ENCODE data around the gene MAP3K1.
"Not testable (repeated sequence)": the region's sequence is repeated elsewhere in the genome, so short reads cannot be mapped to it uniquely, and the experiment has no call there.

Gene MAP3K1

DNA sequence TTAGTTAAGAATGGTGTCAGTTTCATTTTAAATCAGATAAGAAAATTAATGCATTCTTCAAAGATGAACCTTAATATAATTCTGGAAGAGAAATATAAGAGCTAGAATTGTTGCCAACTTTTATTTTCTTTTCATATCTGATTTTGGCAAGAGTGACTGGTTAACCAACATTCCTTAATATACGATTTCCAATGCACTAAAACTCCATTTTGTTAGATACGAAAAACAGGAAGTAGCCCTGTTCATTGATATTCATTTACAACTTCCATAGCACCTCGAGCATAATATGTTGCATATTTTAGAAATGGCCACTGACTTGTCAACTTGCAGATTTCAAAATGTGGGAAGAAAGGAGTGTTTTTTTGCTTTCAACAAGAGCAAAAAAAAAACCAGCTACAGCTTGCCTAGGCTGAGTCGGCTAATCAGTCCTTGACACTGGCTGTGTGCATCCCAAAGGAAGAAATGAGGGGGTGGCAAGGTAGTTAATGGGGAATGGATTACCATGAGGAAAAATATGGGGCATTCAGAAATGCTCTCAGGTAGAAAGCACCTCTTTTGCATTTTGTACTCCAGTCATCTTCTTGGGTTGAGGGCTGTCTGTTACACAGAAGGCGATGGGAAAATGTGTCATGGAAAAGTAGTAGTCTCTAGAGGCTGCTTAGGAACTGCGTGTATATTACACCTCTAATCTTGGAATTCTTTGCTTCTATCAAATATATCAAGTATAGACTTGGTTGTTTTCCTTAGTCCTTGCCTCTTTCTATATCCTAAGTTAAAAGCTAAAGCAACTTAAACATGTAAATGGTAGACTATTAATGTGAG, 3.9 kb downstream of the MAP3K1 start:
- Histone ChIP-seq H3K9me3 (ENCODE audit: severe bottlenecking) (no peaks in the 10 kb centered on the region), H3K27me3 (ENCODE audit: insufficient read depth, poor library complexity, severe bottlenecking) (no peaks in the 10 kb centered on the region), H3K4me1 (ENCODE audit: insufficient read depth, poor library complexity, severe bottlenecking) (peaks cover 25% of the 10 kb centered on the region), H3K4me3 (ENCODE audit: severe bottlenecking) (peak overlapping the region; percentile 21), H3K27ac (ENCODE audit: poor library complexity, severe bottlenecking) (peak overlapping the region; percentile 30), H3K36me3 (ENCODE audit: low read depth) (no peaks in the 10 kb centered on the region)
- ATAC-seq (ENCODE audit: low read depth) (no peak), DNase-seq (ENCODE audit: low spot score) (no peak)
- TF ChIP-seq CTCF (IDR thresholded peaks at IDR 0.05; ENCODE audit: poor library complexity, severe bottlenecking), result no peak

GRCh38 chr5:56821868-56822267, 6.5 kb downstream of the MAP3K1 start:
- H3K4me3 ChIP-seq (ENCODE audit: severe bottlenecking); H3K36me3 ChIP-seq (ENCODE audit: low read depth); H3K27ac ChIP-seq (ENCODE audit: poor library complexity, severe bottlenecking); DNase-seq (ENCODE audit: low spot score); H3K9me3 ChIP-seq (ENCODE audit: severe bottlenecking); H3K27me3 ChIP-seq (ENCODE audit: insufficient read depth, poor library complexity, severe bottlenecking); ATAC-seq (ENCODE audit: low read depth): not testable (repeated sequence)
- peaks cover 25% of the 10 kb centered on the region for H3K4me1 ChIP-seq (ENCODE audit: insufficient read depth, poor library complexity, severe bottlenecking)

GRCh38 chr5:56822981-56823380, 7.6 kb downstream of the MAP3K1 start:
- no peak for DNase-seq (ENCODE audit: low spot score)
- Histone ChIP-seq H3K4me3 (ENCODE audit: severe bottlenecking) (no peak overlapping the region), H3K36me3 (ENCODE audit: low read depth) (no peaks in the 10 kb centered on the region), H3K27me3 (ENCODE audit: insufficient read depth, poor library complexity, severe bottlenecking) (no peaks in the 10 kb centered on the region), H3K4me1 (ENCODE audit: insufficient read depth, poor library complexity, severe bottlenecking) (peaks cover 19% of the 10 kb centered on the region), H3K9me3 (ENCODE audit: severe bottlenecking) (no peaks in the 10 kb centered on the region), H3K27ac (ENCODE audit: poor library complexity, severe bottlenecking) (no peak overlapping the region)
- TF ChIP-seq CTCF (IDR thresholded peaks at IDR 0.05; ENCODE audit: poor library complexity, severe bottlenecking), result no peak
- ATAC-seq (ENCODE audit: low read depth), result no peak

- no peaks in the 10 kb centered on the region for H3K9me3 ChIP-seq (ENCODE audit: severe bottlenecking)
- TF ChIP-seq CTCF (IDR thresholded peaks at IDR 0.05; ENCODE audit: poor library complexity, severe bottlenecking), result no peak
- no peaks in the 10 kb centered on the region for H3K27me3 ChIP-seq (ENCODE audit: insufficient read depth, poor library complexity, severe bottlenecking)
- peaks cover 19% of the 10 kb centered on the region for H3K4me1 ChIP-seq (ENCODE audit: insufficient read depth, poor library complexity, severe bottlenecking)
- ATAC-seq (ENCODE audit: low read depth), result no peak
- H3K36me3 ChIP-seq (ENCODE audit: low read depth), result no peaks in the 10 kb centered on the region
- no peak for DNase-seq (ENCODE audit: low spot score)
- no peak overlapping the region for H3K4me3 ChIP-seq (ENCODE audit: severe bottlenecking)
- no peak overlapping the region for H3K27ac ChIP-seq (ENCODE audit: poor library complexity, severe bottlenecking)
These were observed 8.7 kb downstream of the MAP3K1 start for GRCh38 chr5:56824019-56824418.

DNA sequence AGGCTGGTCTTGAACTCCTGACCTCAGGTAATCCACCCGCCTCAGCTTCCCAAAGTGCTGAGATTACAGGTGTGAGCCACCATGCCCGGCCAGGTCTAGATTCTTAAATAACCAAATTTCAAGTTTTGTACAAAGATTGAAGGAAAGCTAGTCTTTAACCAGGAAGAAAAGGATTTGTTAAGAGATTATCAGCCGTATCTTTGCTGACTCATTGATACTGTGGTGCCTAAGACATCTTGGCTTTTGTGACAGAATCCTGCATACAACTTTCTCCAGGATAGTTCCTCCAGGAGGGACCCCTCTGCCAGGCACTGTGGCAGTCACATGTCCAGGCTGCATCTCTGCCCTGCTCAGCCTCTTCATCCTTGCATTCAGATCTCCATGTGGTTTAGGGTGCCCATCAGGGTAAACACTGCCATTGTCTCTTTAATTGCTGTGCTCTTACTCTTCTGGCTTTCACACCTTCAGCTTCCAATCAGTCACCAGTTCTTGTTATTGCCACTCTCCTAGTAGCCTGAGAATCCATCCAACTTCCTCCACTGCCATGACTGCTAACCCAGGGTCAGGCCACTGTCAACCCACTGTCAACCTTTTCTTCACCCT, 10.0 kb downstream of the MAP3K1 start:
- no peak for DNase-seq (ENCODE audit: low spot score)
- H3K9me3 ChIP-seq (ENCODE audit: severe bottlenecking), result no peaks in the 10 kb centered on the region
- no peaks in the 10 kb centered on the region for H3K36me3 ChIP-seq (ENCODE audit: low read depth)
- ATAC-seq (ENCODE audit: low read depth), result no peak
- H3K4me1 ChIP-seq (ENCODE audit: insufficient read depth, poor library complexity, severe bottlenecking), result peaks cover 7% of the 10 kb centered on the region
- H3K27ac ChIP-seq (ENCODE audit: poor library complexity, severe bottlenecking), result no peak overlapping the region
- TF ChIP-seq CTCF (IDR thresholded peaks at IDR 0.05; ENCODE audit: poor library complexity, severe bottlenecking), result no peak
- no peaks in the 10 kb centered on the region for H3K27me3 ChIP-seq (ENCODE audit: insufficient read depth, poor library complexity, severe bottlenecking)
- no peak overlapping the region for H3K4me3 ChIP-seq (ENCODE audit: severe bottlenecking)

Measured in RWPE2 (cell line).